ENCODE results near the gene OR14A2. TPM values are rescaled to one million over a fixed set of nuclear protein-coding genes. Genes with fewer than 3 reads are reported as not detected.
"Not testable (repeated sequence)": the region's sequence is repeated elsewhere in the genome, so short reads cannot be mapped to it uniquely, and the experiment has no call there.

OR14A2 gene
- total RNA-seq, 1 experiment from 2014 or later = not detected

GRCh38 chr1:247769603-247770002, 21.7 kb upstream of the OR14A2 start:
- no peak overlapping the region for H3K27ac ChIP-seq (ENCODE audit: low read length)
- H3K27me3 ChIP-seq (ENCODE audit: control insufficient read depth, insufficient read depth, low read length) = no peaks in the 10 kb centered on the region
- H3K4me3 ChIP-seq (ENCODE audit: low read depth in 2 of 2, low read length in 2 of 2) = no peak overlapping the region
- POLR2A ChIA-PET = no interaction called here
- DNase-seq (ENCODE audit: low read depth, low spot score) (no peak), ATAC-seq (no peak)
- BruUV-seq (replicated peaks) = no TSS peak
- TF ChIP-seq, protein P1, sequence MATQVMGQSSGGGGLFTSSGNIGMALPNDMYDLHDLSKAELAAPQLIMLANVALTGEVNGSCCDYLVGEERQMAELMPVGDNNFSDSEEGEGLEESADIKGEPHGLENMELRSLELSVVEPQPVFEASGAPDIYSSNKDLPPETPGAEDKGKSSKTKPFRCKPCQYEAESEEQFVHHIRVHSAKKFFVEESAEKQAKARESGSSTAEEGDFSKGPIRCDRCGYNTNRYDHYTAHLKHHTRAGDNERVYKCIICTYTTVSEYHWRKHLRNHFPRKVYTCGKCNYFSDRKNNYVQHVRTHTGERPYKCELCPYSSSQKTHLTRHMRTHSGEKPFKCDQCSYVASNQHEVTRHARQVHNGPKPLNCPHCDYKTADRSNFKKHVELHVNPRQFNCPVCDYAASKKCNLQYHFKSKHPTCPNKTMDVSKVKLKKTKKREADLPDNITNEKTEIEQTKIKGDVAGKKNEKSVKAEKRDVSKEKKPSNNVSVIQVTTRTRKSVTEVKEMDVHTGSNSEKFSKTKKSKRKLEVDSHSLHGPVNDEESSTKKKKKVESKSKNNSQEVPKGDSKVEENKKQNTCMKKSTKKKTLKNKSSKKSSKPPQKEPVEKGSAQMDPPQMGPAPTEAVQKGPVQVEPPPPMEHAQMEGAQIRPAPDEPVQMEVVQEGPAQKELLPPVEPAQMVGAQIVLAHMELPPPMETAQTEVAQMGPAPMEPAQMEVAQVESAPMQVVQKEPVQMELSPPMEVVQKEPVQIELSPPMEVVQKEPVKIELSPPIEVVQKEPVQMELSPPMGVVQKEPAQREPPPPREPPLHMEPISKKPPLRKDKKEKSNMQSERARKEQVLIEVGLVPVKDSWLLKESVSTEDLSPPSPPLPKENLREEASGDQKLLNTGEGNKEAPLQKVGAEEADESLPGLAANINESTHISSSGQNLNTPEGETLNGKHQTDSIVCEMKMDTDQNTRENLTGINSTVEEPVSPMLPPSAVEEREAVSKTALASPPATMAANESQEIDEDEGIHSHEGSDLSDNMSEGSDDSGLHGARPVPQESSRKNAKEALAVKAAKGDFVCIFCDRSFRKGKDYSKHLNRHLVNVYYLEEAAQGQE (IDR thresholded peaks at IDR 0.05; ENCODE audit: insufficient read depth in 1 of 2, low read depth in 2 of 2, low read length in 1 of 2) = no peak
- no peak for TF ChIP-seq CTCF (IDR thresholded peaks at IDR 0.05)
- no peak for TF ChIP-seq SIN3A (IDR thresholded peaks at IDR 0.05; ENCODE audit: borderline replicate concordance, insufficient read depth, low read depth, low read length)
- in situ Hi-C loops (cut with HindIII; ENCODE audit: low pct_unique_long_range_greater_than_20kb, low sequenced_read_pairs) (no loop called here), intact Hi-C loops (cut with micrococcal nuclease; ENCODE audit: unreplicated experiment) (no loop called here)
- CTCF ChIA-PET = no interaction called here
- H3K36me3 ChIP-seq (ENCODE audit: control insufficient read depth, insufficient read depth, low read length) = no peaks in the 10 kb centered on the region
- no peaks in the 10 kb centered on the region for H3K9me3 ChIP-seq (ENCODE audit: control insufficient read depth, insufficient read depth, low read depth, low read length)
- no peaks in the 10 kb centered on the region for H3K4me1 ChIP-seq (ENCODE audit: control insufficient read depth, insufficient read depth, low read length)

DNA sequence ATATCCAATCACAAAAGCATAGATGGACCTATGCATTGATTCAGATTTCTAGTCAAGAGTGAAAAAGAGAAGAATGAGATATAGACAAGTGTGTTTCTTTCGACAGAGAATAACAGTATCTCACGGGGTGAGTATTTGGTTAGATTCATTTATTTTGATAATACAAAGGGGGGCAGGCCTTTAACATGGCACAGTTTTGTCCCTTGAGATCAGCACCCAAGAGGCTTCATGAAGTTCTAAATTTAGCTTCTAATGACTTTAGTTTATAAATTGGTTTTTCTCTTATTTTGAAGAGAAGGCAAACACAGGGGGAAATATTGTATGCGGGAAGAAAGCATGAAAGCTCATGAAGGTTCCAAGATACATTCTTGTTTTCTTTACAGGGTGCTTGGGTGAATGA, 12.5 kb upstream of the OR14A2 start, which contains the start of gene OR1C1:
TSS of gene OR1C1 (minus strand) at position 101 of the 400 bp plus-strand sequence. CDS start 2,150 bp downstream, outside the sequence.
- intact Hi-C loops (cut with micrococcal nuclease; ENCODE audit: unreplicated experiment) = no loop called here
- CTCF ChIA-PET = no interaction called here
- Histone ChIP-seq H3K27me3 (ENCODE audit: control insufficient read depth, insufficient read depth, low read length) (no peaks in the 10 kb centered on the region), H3K4me3 (ENCODE audit: low read depth in 2 of 2, low read length in 2 of 2) (no peak within 1 kb of the TSS), H3K4me1 (ENCODE audit: control insufficient read depth, insufficient read depth, low read length) (no peaks in the 10 kb centered on the region), H3K36me3 (ENCODE audit: control insufficient read depth, insufficient read depth, low read length) (no peaks in the 10 kb centered on the region), H3K9me3 (ENCODE audit: control insufficient read depth, insufficient read depth, low read depth, low read length) (no peaks in the 10 kb centered on the region), H3K27ac (ENCODE audit: low read length) (no peak within 1 kb of the TSS)
- ATAC-seq = no peak
- no TSS peak for BruUV-seq (replicated peaks)
- in situ Hi-C loops (cut with HindIII; ENCODE audit: low pct_unique_long_range_greater_than_20kb, low sequenced_read_pairs) = no loop called here
- DNase-seq (ENCODE audit: low read depth, low spot score) = no peak
- POLR2A ChIA-PET = no interaction called here
- TF ChIP-seq POLR2AphosphoS5 (IDR thresholded peaks at IDR 0.05; ENCODE audit: low read depth, low read length) (no peak), SIN3A (IDR thresholded peaks at IDR 0.05; ENCODE audit: borderline replicate concordance, insufficient read depth, low read depth, low read length) (no peak), CTCF (IDR thresholded peaks at IDR 0.05) (no peak), TCF7L2 (IDR thresholded peaks at IDR 0.05; ENCODE audit: low read depth, low read length) (no peak)

- intact Hi-C loops (cut with micrococcal nuclease; ENCODE audit: unreplicated experiment); DNase-seq (ENCODE audit: low read depth, low spot score); in situ Hi-C loops (cut with HindIII; ENCODE audit: low pct_unique_long_range_greater_than_20kb, low sequenced_read_pairs); H3K27ac ChIP-seq (ENCODE audit: low read length); H3K4me3 ChIP-seq (ENCODE audit: low read depth in 2 of 2, low read length in 2 of 2); CTCF ChIA-PET; H3K36me3 ChIP-seq (ENCODE audit: control insufficient read depth, insufficient read depth, low read length); H3K27me3 ChIP-seq (ENCODE audit: control insufficient read depth, insufficient read depth, low read length); ATAC-seq; BruUV-seq (replicated peaks); H3K4me1 ChIP-seq (ENCODE audit: control insufficient read depth, insufficient read depth, low read length); POLR2A ChIA-PET; H3K9me3 ChIP-seq (ENCODE audit: control insufficient read depth, insufficient read depth, low read depth, low read length): not testable (repeated sequence)
Measured at GRCh38 chr1:247754311-247754710, 6.4 kb upstream of the OR14A2 start.
